Iris pigment epithelial cell (primary cell): ENCODE results near the gene PPP1R3F.

ENCODE experiments used
- DNase-seq: peaks from one replicate; pipeline ENCODE4 v3.0.0-alpha.2; 2011; ENCODE audit warnings: low read depth

The PPP1R3F gene, protein sequence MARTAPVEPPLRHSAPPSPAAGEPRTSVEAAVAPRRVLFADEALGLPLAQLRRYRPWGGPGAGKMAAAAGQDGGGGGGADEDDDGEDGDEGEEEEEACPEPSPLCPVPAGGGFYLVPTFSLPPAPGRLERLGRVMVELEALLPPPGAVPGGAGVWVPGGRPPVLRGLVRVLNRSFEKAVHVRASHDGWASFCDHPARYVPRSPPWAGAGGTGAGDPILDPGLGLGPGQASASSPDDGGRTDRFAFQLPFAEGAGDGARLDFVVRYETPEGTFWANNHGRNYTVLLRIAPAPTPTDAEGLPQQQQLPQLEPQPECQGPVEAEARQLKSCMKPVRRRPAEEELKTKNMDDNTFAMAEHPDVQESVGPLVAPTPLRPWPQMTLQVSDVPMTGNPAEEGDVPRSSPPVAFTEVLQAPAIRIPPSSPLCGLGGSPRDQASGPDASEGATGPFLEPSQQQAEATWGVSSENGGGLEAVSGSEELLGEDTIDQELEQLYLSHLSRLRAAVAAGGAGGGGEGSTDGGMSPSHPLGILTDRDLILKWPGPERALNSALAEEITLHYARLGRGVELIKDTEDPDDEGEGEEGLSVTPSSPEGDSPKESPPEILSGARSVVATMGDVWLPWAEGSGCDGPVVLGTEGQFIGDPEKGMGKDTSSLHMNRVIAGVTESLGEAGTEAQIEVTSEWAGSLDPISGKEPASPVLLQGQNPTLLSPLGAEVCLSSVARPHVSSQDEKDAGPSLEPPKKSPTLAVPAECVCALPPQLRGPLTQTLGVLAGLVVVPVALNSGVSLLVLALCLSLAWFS

DNA sequence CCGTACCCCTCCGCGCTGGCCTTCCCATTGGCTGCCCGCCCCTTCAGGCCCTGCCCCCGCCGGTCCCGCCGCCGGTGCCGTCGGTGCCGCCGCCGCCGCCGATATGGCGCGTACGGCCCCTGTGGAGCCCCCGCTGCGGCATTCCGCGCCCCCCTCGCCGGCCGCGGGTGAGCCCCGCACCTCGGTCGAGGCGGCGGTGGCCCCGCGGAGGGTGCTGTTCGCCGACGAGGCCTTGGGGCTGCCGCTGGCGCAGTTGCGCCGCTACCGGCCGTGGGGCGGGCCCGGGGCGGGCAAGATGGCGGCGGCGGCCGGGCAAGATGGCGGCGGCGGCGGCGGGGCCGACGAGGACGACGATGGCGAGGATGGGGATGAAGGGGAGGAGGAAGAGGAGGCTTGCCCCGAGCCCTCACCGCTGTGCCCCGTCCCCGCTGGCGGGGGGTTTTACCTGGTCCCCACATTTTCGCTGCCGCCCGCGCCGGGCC, at the start of gene PPP1R3F:
TSS of gene PPP1R3F (plus strand) at position 27 of the 482 bp plus-strand sequence. CDS start at position 104, 77 bp downstream.
- DNase-seq, result no peak

DNA sequence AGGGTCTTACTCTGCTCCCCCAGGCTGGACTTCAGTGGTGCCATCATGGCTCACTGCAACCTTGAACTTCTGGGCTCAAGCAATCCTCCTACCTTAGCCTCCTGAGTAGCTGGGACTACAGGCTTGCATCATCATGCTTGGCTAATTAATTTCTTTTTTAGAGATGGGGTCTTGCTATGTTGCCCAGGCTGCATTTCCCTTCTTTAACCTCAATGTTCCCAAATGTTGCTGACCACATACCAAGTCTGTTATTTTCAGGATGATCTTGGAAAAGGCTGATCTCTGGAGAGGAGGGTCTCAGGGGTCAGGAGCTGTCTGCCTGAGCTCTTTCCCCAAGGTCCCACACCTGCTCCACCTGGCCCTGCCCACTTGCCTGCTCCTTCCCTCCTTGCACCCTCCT, 49.5 kb upstream of the PPP1R3F start:
- no peak for DNase-seq

DNA sequence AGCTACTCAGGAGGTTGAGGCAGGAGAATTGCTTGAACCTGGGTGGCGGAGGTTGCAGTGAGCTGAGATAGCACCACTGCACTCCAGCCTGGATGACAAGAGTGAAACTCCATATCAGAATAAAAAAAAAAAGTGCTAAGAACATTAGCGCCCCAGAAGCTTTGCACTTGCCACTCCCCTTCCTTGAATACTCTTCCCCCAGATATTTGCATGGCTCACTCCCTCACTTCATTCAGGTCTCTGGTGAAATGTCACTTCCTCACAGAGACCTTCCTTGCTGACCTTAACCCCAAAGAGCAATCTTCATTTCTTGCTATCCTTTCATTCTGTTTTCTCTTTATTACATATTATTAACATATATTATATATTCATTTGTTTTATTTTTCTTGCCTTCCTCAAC, 47.7 kb upstream of the PPP1R3F start:
- DNase-seq, result no peak

DNA sequence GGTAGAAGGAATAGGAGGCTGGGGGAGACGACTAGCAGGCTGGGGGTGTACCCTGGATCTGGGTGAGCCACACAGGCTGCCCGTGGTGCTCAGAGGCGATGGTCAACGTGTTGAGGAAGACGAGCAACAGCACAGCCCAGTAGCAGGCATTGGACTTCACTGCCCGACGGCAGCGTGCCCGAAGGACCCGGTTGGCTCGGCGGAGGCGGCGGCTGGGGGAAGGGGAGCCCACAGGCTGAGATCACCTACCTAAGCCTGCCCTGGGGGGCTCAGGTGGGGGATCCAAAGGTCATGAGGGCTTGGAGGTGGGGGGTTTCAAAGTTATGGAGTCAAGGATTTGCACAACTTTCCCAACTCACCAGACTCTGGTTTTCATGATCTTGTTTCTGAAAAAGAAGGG, 43.7 kb upstream of the PPP1R3F start:
- no peak for DNase-seq

DNA sequence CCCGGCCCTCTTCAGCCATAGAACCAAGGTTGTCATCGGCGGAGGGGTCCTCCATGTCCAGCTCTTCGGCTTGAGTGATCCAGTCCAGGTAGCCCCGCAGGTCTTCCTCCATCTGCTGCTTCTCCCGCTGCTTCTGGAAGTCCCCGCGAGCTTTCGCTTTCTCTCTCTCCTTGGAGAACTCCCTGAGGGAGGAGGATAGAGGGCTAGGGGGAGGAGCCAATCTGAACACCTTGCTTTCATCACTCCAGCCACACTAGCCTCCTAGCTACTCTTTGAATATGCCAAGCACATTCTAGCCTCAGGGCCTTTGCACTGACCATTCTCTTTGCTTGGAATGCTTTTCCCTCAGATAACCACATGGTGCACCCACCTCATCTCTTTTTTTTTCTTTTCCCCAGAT, 42.6 kb upstream of the PPP1R3F start:
- DNase-seq, result no peak

DNA sequence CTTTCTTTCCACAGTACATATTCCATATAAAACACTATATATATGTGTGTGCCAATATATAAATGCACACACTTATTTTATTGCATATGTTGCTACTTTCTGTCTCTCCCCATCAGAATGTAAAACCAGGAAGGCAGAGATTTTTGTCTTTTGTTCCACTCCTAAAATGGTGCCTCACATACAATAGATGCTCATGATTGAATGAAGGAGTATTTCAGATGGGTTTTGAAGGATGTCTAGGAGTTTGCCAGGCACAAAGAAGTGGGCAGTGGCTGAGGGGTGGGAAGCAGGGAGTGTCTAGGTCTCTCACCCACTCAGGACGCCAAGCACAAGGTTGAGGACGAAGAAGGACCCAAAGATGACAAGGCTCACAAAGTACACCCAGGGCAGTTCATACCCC, 41.9 kb upstream of the PPP1R3F start:
- DNase-seq, result no peak

DNA sequence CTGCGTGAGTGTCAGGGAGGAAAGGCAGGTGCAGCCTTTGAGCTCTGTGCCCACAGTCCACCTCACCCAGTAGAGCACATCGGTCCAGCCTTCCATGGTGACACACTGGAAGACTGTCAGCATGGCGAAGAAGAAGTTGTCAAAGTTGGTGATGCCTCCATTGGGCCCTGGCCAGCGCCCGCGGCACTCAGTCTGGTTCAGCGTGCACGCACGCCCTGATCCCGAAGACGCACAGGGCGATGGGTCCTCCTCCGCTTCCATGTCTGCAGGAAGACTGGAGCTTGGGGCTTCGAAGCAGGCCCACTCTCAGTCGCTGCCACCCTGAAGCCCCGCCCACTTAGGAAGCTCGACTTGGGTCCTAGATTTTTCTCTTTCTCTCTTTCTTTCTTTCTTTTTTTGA, 41.4 kb upstream of the PPP1R3F start:
- DNase-seq, result no peak

DNA sequence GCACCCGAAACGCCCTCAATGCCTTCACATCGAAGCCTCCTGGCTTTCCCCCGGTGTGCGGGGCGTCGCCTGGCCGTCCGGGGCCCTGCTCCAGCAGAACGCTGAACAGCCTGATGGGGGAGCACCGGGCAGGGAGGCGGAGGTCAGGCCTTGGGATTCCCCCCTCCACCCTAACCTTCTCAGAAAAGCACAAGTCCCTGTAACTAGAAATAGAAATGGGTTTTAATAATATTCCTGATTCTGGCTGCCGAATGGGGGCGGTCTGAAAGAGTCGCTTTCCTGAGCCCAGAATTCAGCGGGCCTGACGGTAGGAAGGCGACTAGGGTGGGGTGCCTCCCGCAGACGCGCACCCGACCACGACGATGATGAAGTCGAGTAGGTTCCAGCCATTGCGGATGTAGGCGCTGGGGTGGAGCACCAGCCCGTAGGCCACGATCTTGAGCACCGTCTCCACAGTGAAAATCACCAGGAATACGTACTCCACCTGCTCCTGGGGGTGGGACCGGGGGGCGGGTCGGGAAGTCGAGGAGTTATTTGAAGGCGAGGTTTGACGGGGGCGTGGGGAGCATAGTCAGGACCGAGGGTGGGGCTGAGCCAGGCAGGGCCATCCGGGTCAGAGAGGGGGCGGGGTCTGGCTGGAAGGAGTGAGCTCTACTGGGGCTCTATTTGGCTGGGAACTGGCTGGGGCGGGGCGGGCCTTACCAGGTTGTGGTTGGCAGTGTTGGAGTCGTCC, 38.9 kb upstream of the PPP1R3F start:
- peak; percentile 14 for DNase-seq

DNA sequence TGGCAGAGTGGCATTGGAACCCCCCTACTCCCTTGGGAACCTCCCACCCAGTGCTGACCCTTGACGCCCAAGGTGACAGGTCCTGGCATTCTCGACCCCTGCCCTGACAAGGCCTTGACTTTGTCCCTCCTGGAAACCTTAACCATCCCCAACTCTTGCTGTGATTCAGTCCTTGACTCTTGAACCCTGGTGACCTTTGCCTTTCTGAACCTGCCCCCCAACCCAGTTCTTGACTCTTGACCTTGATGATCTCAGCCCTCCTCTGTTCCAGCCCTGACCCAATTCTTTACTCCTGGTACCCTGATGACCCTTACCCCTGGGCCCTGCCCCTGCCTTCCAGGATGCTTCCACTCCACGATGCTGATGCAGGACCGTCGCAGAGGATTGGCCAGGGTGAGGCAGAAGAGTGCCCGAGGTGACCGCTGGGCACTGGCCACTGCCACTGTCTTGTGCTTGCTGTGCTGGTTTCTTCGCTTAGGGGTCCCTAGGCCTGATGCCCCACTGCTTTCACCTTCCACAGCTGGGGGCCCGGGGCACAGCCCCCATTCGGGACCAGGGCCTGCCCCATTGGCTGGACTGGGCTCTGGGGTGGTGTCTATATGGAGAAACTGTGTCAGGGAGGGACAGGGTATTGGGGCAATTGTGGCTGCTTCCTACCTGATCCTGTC, 38.1 kb upstream of the PPP1R3F start:
- no peak for DNase-seq

DNA sequence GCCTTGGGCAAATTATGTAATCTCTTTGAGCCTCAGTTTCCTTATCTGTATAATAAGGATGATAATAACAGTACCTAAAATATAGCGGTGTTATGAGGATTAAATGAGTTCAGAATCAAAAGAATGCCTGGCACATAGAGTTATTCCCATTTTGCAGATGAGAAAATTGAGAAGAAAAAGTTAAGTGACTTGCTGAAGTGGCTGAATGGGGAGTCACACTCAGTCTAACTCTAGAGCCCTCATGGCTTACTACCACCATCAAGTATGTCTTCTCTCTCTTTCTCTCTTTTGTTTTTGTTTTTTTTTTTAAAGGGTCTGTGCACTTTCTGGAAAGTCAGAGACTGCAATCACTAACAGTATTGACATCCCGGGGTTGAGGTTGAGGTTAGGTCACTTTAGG, 37.1 kb upstream of the PPP1R3F start:
- DNase-seq, result no peak

DNA sequence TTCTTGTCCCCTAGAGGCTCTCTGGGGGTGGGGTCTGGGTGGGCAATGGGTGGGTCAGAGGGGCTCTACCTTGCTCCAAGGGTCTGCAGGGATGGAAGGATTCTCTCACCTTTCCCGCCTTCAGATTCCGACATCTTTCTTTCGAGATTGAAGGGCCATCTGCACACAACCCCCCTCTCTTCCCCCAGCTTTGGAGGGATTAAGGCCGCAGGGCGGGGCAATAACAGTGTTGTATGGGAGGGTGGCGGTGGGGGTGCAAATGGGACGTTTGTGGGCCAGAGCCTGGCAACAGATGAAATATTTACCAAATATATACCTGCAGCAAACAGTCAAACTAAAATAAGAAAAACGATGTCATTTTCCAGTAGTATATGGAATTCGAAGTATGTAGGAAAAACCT, 36.4 kb upstream of the PPP1R3F start, which contains the start of gene CACNA1F:
TSS of gene CACNA1F (minus strand) at position 165 of the 400 bp plus-strand sequence. CDS start at position 134, 31 bp downstream.
- no peak for DNase-seq

DNA sequence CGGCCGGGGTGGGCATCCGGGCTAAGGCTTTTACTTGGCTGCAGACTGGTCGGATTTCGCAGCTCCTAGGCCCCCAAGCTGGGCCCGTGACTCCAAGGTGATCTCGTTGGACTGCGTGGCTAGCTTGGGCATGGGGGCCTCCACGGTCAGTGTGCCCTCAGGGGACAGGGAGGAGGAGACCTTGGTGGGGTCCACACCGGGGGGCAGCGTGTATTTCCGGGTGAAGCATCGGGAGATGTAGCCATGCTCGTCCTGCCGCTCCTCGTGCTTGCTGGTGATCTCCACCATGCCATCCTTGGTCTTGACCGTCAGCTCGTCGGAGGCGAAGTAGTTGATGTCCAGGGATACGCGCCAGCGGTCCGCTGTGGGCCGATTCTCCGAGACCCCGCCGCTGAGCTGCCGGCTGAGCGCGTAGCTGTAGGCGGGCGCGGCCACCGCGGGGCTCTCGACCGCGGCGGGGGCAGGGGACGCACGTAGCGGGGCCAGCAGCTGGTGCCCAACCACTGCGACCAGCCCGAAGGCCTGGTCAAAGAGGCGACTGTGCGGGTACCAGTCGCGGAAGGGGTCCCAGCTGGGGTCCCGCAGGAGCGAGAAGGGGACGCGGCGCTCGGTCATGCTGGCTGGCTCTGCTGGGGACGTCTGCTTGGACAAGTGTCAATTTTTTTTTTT, 35.6 kb upstream of the PPP1R3F start:
- no peak for DNase-seq

DNA sequence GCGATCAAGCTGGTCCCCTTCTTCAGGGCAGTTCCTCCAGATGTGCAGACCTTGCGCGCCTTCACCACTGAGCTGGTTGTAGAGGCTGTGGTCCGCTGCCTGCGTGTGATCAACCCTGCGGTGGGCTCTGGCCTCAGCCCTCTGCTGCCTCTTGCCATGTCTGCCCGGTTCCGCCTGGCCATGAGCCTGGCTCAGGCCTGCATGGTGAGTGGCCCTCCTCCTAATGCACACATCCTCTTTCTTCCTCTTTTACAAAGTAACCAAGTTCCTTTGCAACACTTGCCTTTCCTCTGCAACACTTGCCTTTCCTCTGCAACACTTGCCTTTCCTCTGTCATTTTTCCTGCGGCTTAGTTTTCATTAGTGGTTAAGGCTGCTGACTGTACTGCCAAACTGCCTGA, 32.5 kb upstream of the PPP1R3F start:
- DNase-seq, result no peak

DNA sequence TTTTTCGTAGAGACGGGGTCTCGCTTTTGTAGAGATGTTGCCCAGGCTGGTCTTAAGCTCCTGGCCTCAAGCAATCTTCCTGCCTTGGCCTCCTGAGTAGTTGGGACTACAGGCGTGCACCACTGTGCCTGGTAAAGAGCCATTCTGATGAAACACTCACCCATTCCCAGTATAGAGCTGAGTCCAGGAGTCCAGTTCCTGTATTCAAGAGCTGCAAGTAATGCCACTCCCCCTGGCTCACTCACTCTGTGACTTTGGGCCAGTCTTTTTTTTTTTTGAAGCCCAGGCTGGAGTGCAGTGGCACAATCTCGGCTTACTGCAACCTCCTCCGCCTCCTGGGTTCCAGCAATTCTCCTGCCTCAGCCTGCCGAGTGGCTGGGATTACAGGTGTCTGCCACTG, 30.9 kb upstream of the PPP1R3F start:
- DNase-seq, result no peak

DNA sequence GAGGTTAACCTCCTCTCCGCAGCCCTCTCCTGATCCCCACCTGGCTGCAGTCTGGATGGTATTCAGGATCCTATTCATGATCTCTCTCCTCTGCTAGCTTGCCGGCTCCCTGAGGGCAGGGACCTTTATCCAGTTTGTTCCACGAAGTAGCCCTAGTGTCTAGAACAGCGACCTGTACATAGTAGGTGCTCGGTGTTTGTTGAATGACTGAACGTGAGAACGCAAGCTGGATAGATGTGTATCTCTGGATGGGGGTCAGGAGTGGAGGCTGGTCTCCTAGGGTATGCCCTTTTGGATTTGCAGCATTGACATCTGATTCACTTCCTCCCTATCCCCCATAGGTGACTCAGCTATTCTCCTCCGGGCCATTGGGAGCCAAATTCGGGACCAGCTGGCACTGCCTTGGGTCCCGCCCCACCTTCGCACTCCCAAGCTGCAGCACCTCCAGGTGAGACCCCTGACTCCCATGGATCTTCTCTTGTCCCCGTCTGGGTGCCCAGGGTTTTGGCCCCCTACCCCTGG, 27.0 kb upstream of the PPP1R3F start:
- no peak for DNase-seq

DNA sequence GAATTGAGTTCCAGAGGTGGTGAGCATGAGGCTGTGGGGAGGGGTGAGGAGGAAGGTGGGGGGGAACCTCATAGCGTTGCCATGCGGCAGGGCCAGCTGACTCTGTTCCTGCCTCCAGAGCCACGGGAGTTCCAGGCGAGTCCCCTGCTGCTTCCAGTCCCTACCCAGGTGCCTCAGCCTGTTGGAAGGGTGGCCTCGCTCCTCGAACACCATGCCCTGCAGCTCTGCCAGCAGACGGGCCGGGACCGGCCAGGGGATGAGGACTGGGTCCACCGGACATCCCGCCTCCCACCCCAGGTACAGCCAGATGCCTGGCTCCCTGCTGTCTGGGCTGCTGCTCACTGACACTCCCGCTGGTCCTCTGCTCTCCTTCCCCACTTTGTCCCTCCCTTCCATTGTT, 26.4 kb upstream of the PPP1R3F start:
- no peak for DNase-seq

DNA sequence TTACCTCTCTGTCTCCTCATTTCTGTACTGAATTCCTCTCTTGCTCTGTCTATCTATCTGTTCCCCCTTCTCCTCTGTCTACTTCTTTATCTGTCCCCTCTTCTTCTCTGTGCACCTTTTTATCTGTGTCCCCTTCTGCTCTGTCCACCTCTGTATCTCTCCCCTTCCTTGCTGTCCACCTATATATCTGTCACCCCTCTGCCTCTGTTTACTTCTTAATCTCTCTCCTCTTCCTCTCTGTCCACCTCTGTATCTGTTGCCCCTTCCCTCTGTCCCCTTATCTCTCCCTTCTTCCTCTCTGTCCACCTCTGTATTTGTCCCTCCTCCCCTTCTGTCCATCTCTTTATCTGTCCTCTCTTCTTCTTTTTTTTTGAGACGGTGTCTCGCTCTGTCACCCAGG, 25.4 kb upstream of the PPP1R3F start:
- DNase-seq, result no peak

DNA sequence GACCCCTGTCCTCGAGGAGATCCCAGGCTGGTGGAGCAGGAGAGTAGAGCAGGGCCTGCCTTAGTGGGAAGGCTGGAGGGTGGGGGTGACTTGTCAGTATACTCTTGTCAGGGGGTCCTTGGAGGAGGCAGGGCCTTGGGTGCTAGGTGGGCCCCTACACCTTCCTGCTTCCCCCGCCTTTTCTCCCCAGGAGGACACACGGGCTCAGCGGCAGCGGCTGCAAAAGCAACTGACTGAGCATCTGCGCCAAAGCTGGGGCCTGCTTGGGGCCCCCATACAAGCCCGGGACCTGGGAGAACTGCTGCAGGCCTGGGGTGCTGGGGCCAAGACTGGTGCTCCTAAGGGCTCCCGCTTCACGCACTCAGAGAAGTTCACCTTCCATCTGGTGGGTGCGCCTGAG, 23.1 kb upstream of the PPP1R3F start:
- DNase-seq, result no peak

DNA sequence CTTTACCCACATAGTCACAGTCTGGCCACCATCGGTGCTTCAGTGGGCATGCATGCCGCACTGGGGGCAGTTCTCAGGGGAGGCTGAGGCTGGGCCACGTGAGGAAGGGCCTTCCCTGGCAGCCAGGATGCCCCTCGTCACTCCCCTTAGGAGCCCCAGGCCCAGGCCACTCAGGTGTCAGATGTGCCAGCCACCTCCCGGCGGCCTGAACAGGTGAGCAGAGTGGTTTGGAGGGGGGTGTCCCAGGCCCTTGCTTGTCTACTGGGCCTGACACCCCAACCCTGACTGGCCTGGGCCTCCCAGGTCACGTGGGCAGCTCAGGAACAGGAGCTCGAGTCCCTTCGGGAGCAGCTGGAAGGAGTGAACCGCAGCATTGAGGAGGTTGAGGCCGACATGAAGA, 22.2 kb upstream of the PPP1R3F start:
- no peak for DNase-seq

DNA sequence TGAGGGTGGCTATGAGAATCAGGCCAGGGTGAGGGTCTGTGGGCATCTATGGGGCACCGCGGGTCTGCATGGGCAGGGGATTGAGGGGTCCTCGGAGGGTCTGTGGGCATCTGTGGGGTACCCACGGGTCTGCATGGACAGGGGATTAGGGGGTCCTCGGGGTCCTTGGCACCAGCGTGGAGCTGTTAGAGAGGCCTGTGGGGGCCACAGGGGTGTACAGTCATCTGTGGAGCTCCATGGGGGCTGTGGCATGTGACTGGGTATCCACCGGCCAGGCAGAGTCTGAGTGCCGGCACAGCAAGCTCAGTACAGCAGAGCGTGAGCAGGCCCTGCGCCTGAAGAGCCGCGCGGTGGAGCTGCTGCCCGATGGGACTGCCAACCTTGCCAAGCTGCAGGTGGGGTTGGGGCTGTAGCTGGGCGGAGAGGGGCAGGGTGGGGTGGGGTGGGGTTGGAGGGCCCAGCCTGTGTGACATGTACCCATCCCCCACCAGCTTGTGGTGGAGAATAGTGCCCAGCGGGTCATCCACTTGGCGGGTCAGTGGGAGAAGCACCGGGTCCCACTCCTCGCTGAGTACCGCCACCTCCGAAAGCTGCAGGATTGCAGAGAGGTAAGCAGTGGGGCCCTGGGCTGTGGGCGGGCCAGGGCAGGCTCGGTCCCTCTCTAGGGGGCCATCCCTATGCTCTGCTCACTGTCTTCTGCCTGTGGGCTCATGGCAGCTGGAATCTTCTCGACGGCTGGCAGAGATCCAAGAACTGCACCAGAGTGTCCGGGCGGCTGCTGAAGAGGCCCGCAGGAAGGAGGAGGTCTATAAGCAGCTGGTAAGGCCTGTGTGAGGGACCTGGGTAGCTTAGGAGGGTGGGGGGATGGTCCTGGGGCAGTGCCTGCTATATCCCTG, 21.4 kb upstream of the PPP1R3F start:
- DNase-seq, result no peak
